Upper lobe of left lung (tissue), 4 donors: ENCODE measurements around the gene KRTAP5-3.

ENCODE experiments used
- CTCF ChIP-seq, 6 experiments: fragments of 450-650 bp in 4 of 6; fragments of 200-600 bp in 2 of 6; sonication (generic) in 2 of 6; IDR thresholded peaks; one replicate each; pipeline ENCODE4 v1.5.1; 2016 to 2019; ENCODE audit warnings: antibody characterized with exemption in 6 of 6
- POLR2AphosphoS5 ChIP-seq, 2 donors: sonication (generic); formaldehyde crosslinking; IDR thresholded peaks; one replicate each; pipeline ENCODE4 v1.5.1; 2017; ENCODE audit warnings: antibody characterized with exemption in 2 of 2

GRCh38 chr11:1637628-1638027 lies 29.4 kb upstream of the KRTAP5-3 start:
- TF ChIP-seq POLR2AphosphoS5 (IDR thresholded peaks at IDR 0.05) (no peak), CTCF (IDR thresholded peaks at IDR 0.05) (no peak)
